GM12801 (cell line): ENCODE results near the gene PDCD2.

Experiments
- CTCF ChIP-seq: IDR thresholded peaks from one replicate; pipeline ENCODE4 v1.5.1; 2011; ENCODE audit warnings: control low read depth; ENCODE audit not compliant: insufficient read length; ENCODE audit errors: extremely low read depth

PDCD2 gene

DNA sequence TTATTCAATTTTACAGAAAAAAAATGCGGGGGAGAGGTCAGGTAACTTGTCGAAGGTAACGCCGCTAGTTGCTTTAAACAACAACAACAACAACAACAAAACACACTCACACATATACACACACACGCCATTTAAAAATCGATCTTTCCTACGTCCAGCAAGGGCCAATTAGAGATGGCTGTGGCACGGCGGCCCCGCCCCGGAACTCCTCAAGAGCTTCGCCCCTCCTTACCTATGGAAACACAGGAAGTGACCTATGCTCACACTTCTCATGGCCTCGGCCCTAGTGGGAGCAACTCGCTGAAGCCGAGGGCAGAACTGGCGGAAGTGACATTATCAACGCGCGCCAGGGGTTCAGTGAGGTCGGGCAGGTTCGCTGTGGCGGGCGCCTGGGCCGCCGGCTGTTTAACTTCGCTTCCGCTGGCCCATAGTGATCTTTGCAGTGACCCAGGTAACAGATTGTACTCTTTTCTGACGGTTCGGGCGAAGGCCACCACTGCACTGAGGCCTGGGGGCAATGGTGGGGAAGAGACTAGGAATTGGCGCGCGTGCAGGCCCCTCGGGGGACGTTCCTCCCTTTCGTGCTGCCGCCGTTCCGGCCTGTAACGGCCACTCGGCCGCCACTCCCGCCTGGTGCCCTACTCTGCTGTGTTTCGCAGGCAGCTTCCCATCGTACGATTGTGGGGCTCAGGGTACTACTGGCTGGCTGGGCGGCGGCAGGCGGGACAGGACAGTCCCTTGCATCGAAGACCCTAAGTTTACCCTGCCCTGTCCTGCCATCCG, 30.2 kb downstream of the PDCD2 start, which contains the start of gene TBP:
TSS of gene TBP (plus strand) at position 357 of the 783 bp plus-strand sequence. CDS start 2,661 bp downstream, outside the sequence.
- TF ChIP-seq CTCF, result no peak

GRCh38 chr6:170553534-170554012, 30.9 kb downstream of the PDCD2 start:
- no peak for TF ChIP-seq CTCF

- TF ChIP-seq CTCF, result no peak
Observed at GRCh38 chr6:170552765-170553533, 31.5 kb downstream of the PDCD2 start, which contains the start of gene PSMB1. PSMB1 (minus strand) TSS chr6:170553307; CDS start chr6:170553242, 65 bp downstream.

GRCh38 chr6:170545405-170545804, 39.0 kb downstream of the PDCD2 start:
- TF ChIP-seq CTCF, result no peak

DNA sequence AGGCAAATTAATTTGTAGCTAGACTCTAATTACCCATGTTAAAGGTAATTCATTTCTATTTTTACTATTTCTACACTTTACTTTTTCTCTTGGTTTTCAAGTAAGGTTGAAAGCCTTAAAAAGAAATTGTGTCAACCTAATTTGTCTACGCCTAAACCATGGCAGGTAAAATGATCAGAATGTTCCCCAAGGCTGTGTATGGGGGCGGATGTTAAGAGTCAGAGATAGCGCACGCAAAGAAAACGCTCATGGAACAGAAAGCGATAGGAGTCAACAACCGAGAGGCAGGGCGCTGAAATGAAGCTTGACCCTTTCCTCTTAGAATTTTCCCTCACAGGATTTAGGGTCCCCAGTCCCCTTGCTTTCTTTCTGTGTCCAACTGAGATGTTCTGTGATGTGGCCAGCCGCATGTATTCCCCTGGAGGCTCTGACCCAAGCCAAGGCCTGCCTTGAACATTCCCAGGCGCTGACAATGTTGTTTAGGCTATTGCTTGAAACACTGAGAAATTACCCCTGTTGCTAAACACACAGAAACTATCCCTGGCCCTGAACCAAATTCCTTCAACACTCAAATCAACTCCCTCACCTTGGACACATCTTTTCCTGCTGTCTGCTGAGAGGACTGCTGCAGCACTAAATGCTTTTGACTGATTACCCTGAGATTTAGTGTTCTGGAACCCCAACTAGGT, 42.3 kb downstream of the PDCD2 start:
- TF ChIP-seq CTCF, result no peak

DNA sequence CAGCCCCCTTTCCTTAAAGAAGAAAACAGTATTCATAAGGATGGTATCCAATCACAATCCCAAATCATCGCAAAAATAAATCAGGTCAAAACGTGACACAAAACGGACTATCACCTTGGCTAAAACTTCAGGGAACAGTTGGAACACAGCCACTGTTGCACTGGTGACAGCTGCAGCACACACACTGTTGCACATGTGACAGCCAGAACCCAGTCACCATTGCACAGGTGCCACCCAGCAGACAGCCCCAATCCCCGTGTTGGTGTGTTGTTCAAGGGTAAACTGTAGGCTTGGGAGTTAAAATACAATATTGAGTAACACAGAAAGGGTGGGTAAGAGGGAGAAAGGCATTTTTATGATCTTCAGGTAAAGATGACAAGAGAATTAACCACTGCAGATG, 47.1 kb downstream of the PDCD2 start:
- TF ChIP-seq CTCF, result no peak

DNA sequence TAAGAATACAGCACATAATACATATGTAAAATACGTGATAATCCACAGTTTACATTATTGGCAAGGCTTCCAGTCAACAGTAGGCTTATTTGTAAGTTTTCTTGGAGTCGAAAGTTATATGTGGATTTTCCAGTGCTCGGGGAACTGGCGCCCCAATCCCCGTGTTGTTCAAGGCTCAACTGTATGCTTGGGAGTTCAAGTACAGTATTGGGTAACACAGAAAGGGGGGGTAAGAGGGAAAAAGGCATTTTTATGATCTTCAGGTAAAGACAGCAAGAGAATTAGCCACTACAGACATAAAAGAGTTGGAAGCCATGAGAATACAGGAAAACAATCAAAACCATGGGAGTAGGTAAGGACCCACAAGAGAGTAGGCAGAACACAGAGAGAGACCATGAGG, 47.8 kb downstream of the PDCD2 start:
- TF ChIP-seq CTCF, result no peak
